NB4 (cell line): ENCODE data around the gene LANCL1.

Source experiments
- MYC ChIP-seq: IDR thresholded peaks from 2 replicates; pipeline ENCODE4 v1.6.1; 2011; ENCODE audit warnings: low read depth, low read length
- POLR2A ChIP-seq: IDR thresholded peaks from 2 replicates; pipeline ENCODE4 v1.6.1; 2011; ENCODE audit warnings: mild to moderate bottlenecking; ENCODE audit not compliant: insufficient read length; ENCODE audit errors: extremely low read depth
- TF ChIP-seq, protein P1 (sequence below): IDR thresholded peaks from one replicate; pipeline ENCODE4 v1.5.1; 2012; ENCODE audit warnings: low read depth, low read length
- TF ChIP-seq, protein P2 (sequence below): IDR thresholded peaks from 2 replicates; pipeline ENCODE4 v1.6.1; 2011; ENCODE audit warnings: low read depth, low read length

DNA sequence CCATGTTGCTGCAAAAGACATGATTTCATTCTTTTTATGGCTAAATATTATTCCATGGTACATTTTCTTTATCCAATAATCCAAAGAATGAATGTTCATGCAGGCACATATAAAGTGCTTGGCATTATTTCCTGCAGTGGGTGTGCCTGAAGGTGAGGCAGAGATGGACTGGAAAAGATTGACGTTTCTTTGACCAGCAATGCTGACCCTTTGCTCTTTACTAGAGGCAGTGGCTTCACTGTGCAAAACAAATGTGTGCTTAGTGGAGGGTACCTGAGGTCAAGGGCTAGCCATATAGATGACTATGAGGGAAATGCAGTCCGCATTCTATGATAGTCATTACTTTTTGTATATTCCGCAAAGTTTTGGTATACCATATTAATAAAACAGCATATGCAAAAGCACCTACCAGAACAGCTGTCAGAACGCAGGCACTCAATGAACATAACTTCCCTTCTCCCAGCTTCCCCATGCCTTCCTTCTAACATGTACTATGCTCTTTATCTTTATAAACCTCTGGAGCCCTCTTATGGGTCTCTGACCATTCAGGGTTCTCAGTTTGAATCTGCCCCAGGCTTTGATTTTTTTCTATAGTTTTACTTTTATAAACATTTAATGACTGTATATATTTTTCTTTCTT is 47.2 kb upstream of the LANCL1 start:
- TF ChIP-seq, protein P1, sequence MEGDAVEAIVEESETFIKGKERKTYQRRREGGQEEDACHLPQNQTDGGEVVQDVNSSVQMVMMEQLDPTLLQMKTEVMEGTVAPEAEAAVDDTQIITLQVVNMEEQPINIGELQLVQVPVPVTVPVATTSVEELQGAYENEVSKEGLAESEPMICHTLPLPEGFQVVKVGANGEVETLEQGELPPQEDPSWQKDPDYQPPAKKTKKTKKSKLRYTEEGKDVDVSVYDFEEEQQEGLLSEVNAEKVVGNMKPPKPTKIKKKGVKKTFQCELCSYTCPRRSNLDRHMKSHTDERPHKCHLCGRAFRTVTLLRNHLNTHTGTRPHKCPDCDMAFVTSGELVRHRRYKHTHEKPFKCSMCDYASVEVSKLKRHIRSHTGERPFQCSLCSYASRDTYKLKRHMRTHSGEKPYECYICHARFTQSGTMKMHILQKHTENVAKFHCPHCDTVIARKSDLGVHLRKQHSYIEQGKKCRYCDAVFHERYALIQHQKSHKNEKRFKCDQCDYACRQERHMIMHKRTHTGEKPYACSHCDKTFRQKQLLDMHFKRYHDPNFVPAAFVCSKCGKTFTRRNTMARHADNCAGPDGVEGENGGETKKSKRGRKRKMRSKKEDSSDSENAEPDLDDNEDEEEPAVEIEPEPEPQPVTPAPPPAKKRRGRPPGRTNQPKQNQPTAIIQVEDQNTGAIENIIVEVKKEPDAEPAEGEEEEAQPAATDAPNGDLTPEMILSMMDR, result no peak
- TF ChIP-seq POLR2A, result no peak
- TF ChIP-seq MYC, result no peak
- TF ChIP-seq, protein P2, sequence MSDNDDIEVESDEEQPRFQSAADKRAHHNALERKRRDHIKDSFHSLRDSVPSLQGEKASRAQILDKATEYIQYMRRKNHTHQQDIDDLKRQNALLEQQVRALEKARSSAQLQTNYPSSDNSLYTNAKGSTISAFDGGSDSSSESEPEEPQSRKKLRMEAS, result no peak
